Muscle layer of duodenum (tissue), 2 donors: ENCODE data around the gene DYNLT2.

Experiments used
- H3K27ac ChIP-seq: one replicate; pipeline ENCODE4 v1.7.0; 2013; ENCODE audit warnings: mild to moderate bottlenecking, low read length
- H3K27me3 ChIP-seq: one replicate; pipeline ENCODE4 v1.7.0; 2013; ENCODE audit warnings: low read depth, mild to moderate bottlenecking, control low read depth, low read length
- H3K36me3 ChIP-seq, 2 donors: one replicate each; pipeline ENCODE4 v1.7.0; 2013; ENCODE audit warnings: low read length in 2 of 2, control low read depth in 1 of 2, mild to moderate bottlenecking in 1 of 2; ENCODE audit not compliant: insufficient read depth in 2 of 2, control insufficient read depth in 1 of 2
- H3K4me1 ChIP-seq, 2 donors: one replicate each; pipeline ENCODE4 v1.7.0; 2013; ENCODE audit warnings: low read length in 2 of 2, mild to moderate bottlenecking in 2 of 2, control low read depth in 1 of 2, moderate library complexity in 1 of 2; ENCODE audit not compliant: insufficient read depth in 2 of 2, control insufficient read depth in 1 of 2
- H3K4me3 ChIP-seq, 2 donors: one replicate each; pipeline ENCODE4 v1.7.0; 2013; ENCODE audit warnings: low read length in 2 of 2, low read depth in 1 of 2, mild to moderate bottlenecking in 1 of 2
- H3K9me3 ChIP-seq, 2 donors: one replicate each; pipeline ENCODE4 v1.7.0; 2013; ENCODE audit warnings: low read length in 2 of 2, control low read depth in 1 of 2, mild to moderate bottlenecking in 1 of 2; ENCODE audit not compliant: control insufficient read depth in 1 of 2
- donor health status: healthy.

Gene DYNLT2

DNA sequence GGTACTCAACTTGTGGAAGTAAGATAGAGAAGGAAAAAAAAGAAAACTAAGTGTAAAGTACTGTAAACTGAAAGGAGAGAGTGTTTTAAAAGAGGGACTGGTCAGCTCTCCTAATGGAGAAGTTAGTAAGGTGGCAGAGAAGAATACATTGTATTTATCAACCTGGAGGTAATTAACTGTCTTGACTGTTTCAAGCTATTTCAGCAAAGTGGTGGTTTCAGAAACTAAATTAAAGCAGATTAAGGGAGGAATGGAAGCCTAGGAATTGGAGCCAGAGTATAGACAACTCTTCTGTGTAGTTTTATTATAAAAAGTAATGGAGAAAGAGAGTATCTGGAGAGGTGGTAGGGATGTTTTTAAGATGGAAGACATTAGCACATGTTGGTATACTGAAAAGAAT, 24.4 kb downstream of the DYNLT2 start:
- Histone ChIP-seq H3K9me3 (no peaks in the 10 kb centered on the region), H3K27ac (no peak overlapping the region)

DNA sequence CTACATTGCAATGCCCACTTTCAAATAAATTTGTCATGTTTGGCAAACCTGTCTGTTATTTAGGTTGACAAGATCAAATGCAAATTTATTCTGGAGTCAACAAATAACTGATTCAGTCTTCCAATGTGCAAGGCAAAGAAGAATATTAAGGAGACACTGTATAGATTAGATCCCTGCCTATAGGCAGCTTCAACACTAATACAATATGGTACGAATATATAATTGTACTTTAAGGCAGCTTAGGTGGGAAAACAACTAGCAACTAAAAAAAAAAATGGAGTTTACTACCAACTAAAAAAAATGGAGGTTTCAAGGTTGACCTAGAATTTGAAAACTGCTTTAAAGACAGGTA, 25.3 kb downstream of the DYNLT2 start:
- H3K4me1 ChIP-seq: peaks cover 0 to 16% of the 10 kb centered on the region in 2 donors
- H3K27me3 ChIP-seq: no peaks in the 10 kb centered on the region
- no peak overlapping the region for H3K4me3 ChIP-seq
- no peak overlapping the region for H3K27ac ChIP-seq
- no peaks in the 10 kb centered on the region for H3K9me3 ChIP-seq
- H3K36me3 ChIP-seq: no peaks in the 10 kb centered on the region

More for the DNA sequence above, 24.4 kb downstream of the DYNLT2 start:
- Histone ChIP-seq H3K36me3 (no peaks in the 10 kb centered on the region), H3K27me3 (no peaks in the 10 kb centered on the region), H3K4me1 (peaks cover 0 to 7% of the 10 kb centered on the region in 2 donors), H3K4me3 (no peak overlapping the region)

DNA sequence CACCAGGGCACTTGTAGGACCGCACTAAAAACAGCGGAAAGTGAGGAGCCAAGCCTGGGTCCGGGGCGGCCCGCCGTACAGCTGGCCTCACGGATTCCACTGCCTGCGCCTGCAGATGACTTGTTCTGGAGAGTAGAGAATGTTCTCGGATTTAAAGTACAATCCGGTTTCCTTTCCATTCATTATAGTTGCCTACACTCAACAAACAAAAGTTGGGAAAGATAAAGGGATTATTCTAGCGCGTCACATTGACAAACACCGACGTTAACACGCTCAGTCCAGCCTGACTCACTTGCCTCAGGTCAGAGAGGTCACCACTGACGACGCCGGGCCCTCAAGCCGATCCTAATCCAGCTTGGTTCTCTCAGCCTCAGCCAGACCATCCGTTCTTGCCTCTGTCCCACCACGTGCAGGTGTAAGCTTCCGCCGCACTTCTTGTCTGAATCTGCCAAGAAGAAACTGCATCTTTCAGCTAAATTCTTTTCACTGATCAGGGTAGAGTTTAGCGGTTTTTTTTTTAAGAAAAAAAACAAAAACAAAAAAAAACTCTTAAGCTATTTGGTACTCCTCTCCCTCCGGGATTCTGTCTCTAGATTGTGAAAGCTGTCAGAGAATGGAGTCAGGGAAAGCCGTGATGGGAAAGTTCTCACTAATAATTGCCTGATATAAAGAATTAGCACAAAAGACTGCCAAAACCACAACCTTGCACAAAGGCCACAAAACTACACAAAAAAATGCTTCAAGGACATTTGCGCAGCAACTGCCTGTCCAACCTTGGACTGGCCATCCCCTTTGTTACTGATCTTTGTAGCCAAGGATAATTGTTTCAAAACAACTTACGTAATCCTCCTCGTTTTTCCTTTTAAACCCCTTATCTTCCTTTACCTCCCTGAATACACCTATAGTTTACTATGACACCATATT, 26.0 kb downstream of the DYNLT2 start:
- peak overlapping the region; percentile 50 to 57 for H3K4me3 ChIP-seq
- H3K27ac ChIP-seq: peak overlapping the region; percentile 70
- H3K9me3 ChIP-seq: no peaks in the 10 kb centered on the region
- peaks cover 0 to 16% of the 10 kb centered on the region in 2 donors for H3K4me1 ChIP-seq
- no peaks in the 10 kb centered on the region for H3K27me3 ChIP-seq
- no peaks in the 10 kb centered on the region for H3K36me3 ChIP-seq

DNA sequence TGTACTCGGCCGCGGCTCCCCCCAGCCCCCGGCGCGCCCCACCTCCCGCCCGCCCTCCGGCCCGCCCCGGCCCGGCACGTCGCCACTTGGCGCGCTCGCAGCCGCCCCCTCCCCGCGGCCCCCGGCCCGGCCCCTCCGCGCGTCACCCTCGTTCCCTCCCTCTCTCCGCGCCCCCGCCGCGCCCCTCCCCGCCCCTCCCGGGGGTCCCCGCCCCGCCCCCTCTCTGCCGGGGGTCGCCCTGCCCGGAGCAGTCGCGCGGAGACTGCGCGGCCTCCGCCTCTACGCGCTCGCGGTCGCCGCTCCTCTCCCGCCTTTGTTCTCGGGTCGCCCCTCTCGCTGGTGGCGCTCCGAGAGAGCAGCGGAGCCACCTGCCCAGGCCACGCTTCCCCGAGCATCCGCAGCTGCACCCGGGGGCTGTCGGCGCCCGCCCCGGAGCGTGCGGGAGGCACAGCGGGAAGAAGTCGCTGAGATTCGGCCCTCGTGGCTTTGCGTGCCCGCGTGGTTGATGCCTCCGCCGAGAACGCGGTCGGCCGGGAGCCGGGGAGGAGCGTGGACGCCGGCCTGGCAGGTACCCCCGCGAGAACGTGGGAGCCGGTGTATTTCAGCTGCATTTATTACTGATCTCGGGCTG, 26.8 kb downstream of the DYNLT2 start, which contains the start of gene PHF10:
TSS of gene PHF10 (minus strand) at position 7 of the 631 bp plus-strand sequence. CDS start 569 bp downstream, outside the sequence.
- H3K9me3 ChIP-seq: no peaks in the 10 kb centered on the region
- H3K27ac ChIP-seq: peak within 1 kb of the TSS; percentile 93
- no peaks in the 10 kb centered on the region for H3K36me3 ChIP-seq
- peak within 1 kb of the TSS; percentile 74 to 99 for H3K4me3 ChIP-seq
- peaks cover 0 to 16% of the 10 kb centered on the region in 2 donors for H3K4me1 ChIP-seq
- H3K27me3 ChIP-seq: no peaks in the 10 kb centered on the region

DNA sequence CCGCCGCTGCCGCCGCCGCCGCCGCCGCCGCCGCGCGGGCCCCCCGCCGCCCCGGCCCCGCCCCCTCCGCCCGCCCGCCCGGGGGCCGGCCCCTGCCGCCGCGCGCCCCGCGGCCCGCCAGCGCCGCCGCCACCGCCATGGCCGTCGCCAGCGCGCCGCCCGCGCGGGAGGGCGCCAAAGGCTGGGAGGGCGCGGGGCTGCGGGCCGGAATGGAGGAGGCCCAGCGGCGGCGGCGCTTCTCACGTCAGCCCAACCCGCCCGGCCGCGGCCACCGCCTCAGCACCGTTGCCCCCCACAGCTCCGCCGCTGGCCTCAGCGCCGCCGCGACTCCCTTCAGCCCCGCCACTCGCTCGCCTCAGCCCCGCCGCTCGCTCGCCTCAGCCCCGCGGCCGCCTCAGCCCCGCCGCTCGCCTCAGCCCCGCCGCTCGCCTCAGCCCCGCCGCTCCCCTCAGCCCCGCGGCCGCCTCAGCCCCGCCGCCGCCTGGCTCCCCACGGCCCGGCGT, 27.3 kb downstream of the DYNLT2 start:
- no peak overlapping the region for H3K4me3 ChIP-seq
- H3K27me3 ChIP-seq: no peaks in the 10 kb centered on the region
- H3K27ac ChIP-seq: no peak overlapping the region
- no peaks in the 10 kb centered on the region for H3K9me3 ChIP-seq
- peaks cover 0 to 16% of the 10 kb centered on the region in 2 donors for H3K4me1 ChIP-seq
- H3K36me3 ChIP-seq: no peaks in the 10 kb centered on the region

DNA sequence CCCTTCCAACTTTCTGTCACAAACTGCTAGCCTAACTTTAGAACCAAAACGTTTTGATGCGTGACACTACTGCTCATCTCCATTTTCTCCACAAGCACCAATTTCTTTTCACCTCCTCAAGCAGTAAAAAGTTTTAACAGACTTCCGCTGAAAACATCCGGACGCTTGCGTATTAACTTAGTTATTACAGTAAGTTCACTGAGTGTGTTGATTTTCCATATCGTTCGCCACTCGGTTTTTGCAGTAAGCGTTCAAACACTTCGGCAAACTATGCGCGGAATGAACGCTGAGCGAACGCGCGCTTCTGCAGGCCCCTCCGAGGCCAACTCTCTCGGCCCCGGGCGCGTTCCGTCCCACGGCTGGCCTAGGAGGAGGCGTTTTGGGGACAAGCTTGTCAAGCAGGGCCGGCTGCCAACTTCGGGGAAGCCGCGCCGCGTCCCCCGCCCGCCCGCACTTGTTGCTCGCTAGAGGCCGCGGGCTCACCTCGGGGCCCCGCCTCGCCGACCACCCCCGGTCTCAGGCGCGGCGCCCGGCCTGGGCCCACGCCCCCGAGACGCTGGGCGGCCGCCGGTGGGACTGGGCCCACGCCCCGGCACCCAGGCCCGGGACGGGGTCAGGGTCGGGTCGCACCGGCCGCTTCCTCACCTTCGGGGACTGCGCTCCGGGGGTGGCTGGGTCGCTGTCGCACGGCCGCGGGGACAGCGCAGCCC, 28.0 kb downstream of the DYNLT2 start:
- H3K4me1 ChIP-seq: peaks cover 0 to 16% of the 10 kb centered on the region in 2 donors
- peak overlapping the region; percentile 74 to 99 for H3K4me3 ChIP-seq
- H3K27me3 ChIP-seq: no peaks in the 10 kb centered on the region
- H3K36me3 ChIP-seq: no peaks in the 10 kb centered on the region
- peak overlapping the region; percentile 93 for H3K27ac ChIP-seq
- H3K9me3 ChIP-seq: no peaks in the 10 kb centered on the region

DNA sequence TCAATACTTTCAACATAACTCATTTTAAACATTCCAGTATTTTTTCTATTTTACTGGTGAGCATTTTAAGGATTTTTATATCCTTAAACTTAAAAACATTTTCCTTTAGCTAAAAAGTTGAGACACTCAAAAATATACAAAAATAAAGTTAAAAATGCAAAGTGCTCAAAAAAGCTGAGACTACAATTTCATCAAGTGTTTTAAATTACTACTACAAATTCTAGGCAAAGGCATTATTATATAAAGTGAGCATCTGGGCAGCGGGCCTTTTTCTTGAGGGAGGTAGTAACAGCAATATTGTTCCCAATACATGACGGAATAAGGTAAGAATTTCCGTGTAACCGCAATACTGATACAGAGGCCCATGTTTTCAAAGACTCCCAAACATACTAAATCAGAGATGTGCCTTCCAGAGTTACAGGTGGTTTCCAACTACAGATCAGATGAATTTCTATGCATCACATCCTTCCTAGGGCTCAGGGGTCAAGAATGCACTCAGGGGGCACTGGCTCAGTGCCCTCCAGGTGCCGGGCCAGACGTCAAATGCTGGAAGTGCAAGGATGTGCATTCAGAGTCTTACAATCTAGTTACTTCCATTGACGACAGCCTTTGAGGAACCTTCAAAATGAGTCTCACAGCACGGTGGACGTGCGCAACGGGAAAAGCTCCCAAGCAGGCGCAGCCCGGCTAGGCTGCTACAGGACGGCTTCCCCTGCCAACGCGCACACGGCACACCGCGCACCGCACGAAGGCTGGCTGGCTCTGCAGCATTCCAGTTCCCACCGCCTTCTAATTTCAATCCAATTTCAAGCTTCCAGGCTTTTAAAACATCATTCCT, 28.8 kb downstream of the DYNLT2 start:
- Histone ChIP-seq H3K27me3 (no peaks in the 10 kb centered on the region), H3K27ac (peak overlapping the region; percentile 93), H3K9me3 (no peaks in the 10 kb centered on the region), H3K4me1 (peaks cover 0 to 16% of the 10 kb centered on the region in 2 donors), H3K4me3 (peak overlapping the region; percentile 74 to 99), H3K36me3 (no peaks in the 10 kb centered on the region)

DNA sequence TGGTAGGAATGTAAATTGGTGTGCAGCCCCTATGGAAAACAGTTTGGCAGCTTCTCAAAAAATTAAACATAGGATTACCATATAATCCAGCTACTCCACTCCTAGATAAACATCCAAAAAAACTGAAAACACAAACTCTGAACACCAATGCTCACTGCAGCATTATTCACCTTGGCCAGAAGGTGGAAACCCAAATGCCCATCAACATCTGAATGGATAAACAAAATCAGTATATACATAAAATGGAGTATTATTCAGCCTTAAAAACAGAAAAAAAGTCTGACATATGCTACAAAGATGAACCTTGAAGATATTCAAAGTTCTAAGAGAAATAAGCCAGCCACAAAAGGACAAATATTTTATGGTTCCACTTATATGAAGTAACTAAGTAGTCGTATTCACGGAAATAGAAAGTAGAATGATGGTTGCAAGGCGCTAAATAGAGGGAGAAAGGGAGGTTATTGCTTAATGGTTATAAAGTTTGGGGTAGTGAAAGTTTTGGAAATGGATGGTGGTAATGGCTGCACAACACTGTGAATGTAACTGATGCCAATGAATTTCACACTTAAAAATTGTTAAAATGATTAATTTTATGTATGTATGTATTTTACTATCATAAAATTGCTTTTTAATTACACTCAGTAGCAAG, 31.0 kb downstream of the DYNLT2 start:
- H3K4me1 ChIP-seq: peaks cover 0 to 16% of the 10 kb centered on the region in 2 donors
- peaks cover 8 to 13% of the 10 kb centered on the region in 2 donors for H3K36me3 ChIP-seq
- no peaks in the 10 kb centered on the region for H3K27me3 ChIP-seq
- H3K27ac ChIP-seq: no peak overlapping the region
- H3K9me3 ChIP-seq: no peaks in the 10 kb centered on the region
- no peak overlapping the region for H3K4me3 ChIP-seq

DNA sequence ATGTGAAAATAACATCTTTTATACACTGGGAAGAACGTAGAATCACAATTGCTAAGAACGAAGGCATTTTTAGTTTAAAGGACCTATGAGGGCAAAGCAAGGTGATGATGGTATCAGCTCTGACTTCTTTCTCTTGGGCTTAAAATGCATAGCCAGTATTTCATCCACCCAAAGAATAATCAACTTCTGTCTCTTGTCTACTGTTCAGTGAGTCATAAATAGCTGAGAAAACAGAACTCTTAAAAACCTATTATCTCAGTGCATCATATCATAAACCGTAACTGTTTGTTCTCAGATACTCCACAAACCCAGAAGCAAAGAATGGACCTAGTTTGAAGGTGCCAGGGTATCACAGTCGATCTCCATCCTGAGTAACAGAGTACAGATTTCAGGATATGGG, 32.3 kb downstream of the DYNLT2 start:
- H3K9me3 ChIP-seq: no peaks in the 10 kb centered on the region
- no peak overlapping the region for H3K4me3 ChIP-seq
- H3K36me3 ChIP-seq: peaks cover 18 to 20% of the 10 kb centered on the region in 2 donors

DNA sequence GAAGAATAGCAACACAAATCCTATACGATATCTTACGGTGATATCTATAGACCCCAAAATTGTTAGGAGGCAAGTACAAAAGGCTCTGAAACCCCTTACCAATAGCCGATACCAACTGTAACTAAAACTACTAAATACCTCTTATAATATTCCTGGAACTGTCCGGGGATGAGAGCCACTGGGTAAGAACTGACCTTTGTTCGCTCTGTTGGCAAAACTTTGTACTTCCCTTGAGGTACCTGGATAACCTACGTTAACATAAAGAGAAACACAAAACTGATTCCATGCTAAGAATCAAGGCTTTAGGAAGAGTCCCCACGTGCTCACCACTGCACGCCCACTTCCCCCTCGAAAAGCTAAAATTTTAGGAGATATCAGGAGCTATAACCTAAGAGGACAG, 36.8 kb downstream of the DYNLT2 start:
- Histone ChIP-seq H3K4me1 (no peaks in the 10 kb centered on the region), H3K9me3 (no peaks in the 10 kb centered on the region), H3K36me3 (peaks cover 44 to 48% of the 10 kb centered on the region in 2 donors), H3K27me3 (no peaks in the 10 kb centered on the region), H3K4me3 (no peak overlapping the region), H3K27ac (no peak overlapping the region)

More for the DNA sequence above, 32.3 kb downstream of the DYNLT2 start:
- peaks cover 0 to 16% of the 10 kb centered on the region in 2 donors for H3K4me1 ChIP-seq
- no peaks in the 10 kb centered on the region for H3K27me3 ChIP-seq
- H3K27ac ChIP-seq: no peak overlapping the region
